RCC 7860 (cell line): Measurements from ENCODE around the gene ACAD8.
"Not testable (repeated sequence)": the region's sequence is repeated elsewhere in the genome, so short reads cannot be mapped to it uniquely, and the experiment has no call there.

Experiments
- DNase-seq: peaks from one replicate; pipeline ENCODE4 v3.0.0-alpha.2; 2015; ENCODE audit warnings: low spot score
- FAIRE-seq: peaks from 2 replicates; lab custom pipeline; 2012; peaks lifted over from hg19 to GRCh38; lab: Jason Lieb, UNC

The ACAD8 gene

GRCh38 chr11:134264966-134265764 lies 11.8 kb downstream of the ACAD8 start:
- DNase-seq (no peak), FAIRE-seq (no peak)

GRCh38 chr11:134266440-134266839 lies 13.1 kb downstream of the ACAD8 start:
- FAIRE-seq (no peak), DNase-seq (no peak)

- FAIRE-seq, result no peak
- no peak for DNase-seq
Measured at GRCh38 chr11:134266841-134267251, 13.5 kb downstream of the ACAD8 start.

- no peak for FAIRE-seq
- DNase-seq, result no peak
Measured at GRCh38 chr11:134267461-134267860, 14.1 kb downstream of the ACAD8 start.

GRCh38 chr11:134267966-134268365 lies 14.6 kb downstream of the ACAD8 start:
- no peak for FAIRE-seq

GRCh38 chr11:134270250-134270714 lies 16.9 kb downstream of the ACAD8 start:
- FAIRE-seq, result no peak

More at GRCh38 chr11:134267966-134268365, 14.6 kb downstream of the ACAD8 start:
- no peak for DNase-seq

GRCh38 chr11:134271978-134272377 lies 18.6 kb downstream of the ACAD8 start:
- DNase-seq (no peak), FAIRE-seq (no peak)

More at GRCh38 chr11:134270250-134270714, 16.9 kb downstream of the ACAD8 start:
- no peak for DNase-seq

- no peak for FAIRE-seq
- DNase-seq, result no peak
Measured at GRCh38 chr11:134272381-134273316, 19.3 kb downstream of the ACAD8 start.

GRCh38 chr11:134273317-134273712 lies 19.9 kb downstream of the ACAD8 start:
- FAIRE-seq, result no peak
- DNase-seq, result no peak

GRCh38 chr11:134275188-134275533 lies 21.8 kb downstream of the ACAD8 start:
- FAIRE-seq (no peak), DNase-seq (no peak)

- FAIRE-seq, result no peak
Measured at GRCh38 chr11:134275534-134276395, 22.4 kb downstream of the ACAD8 start, which contains the start of gene GLB1L3. TSS of gene GLB1L3 (plus strand) at chr11:134276379. CDS start at chr11:134276741, 362 bp downstream.

GRCh38 chr11:134276396-134277182 lies 23.2 kb downstream of the ACAD8 start:
- DNase-seq (no peak), FAIRE-seq (no peak)

More at GRCh38 chr11:134275534-134276395, 22.4 kb downstream of the ACAD8 start, which contains the start of gene GLB1L3:
- DNase-seq, result no peak

- no peak for FAIRE-seq
- no peak for DNase-seq
Measured at GRCh38 chr11:134277183-134278001, 24.0 kb downstream of the ACAD8 start.

- DNase-seq (no peak), FAIRE-seq (no peak)
Measured at GRCh38 chr11:134278356-134278755, 25.0 kb downstream of the ACAD8 start.

- not testable (repeated sequence) for DNase-seq, FAIRE-seq
Measured at GRCh38 chr11:134281635-134282034, 28.3 kb downstream of the ACAD8 start.

GRCh38 chr11:134282121-134283045 lies 29.0 kb downstream of the ACAD8 start:
- DNase-seq (no peak), FAIRE-seq (no peak)

- FAIRE-seq (no peak), DNase-seq (no peak)
Measured at GRCh38 chr11:134283461-134284230, 30.3 kb downstream of the ACAD8 start.
